Measurements from ENCODE around the gene MTMR10.

The MTMR10 gene

GRCh38 chr15:30991255-30992235 lies at the start of gene MTMR10:
Gene MTMR10 (minus strand): TSS chr15:30991628. CDS start chr15:30991506, 122 bp downstream.
- peak; percentile 78 for DNase-seq

GRCh38 chr15:31040611-31041010 lies 49.2 kb upstream of the MTMR10 start:
- DNase-seq = no peak

GRCh38 chr15:31039961-31040360 lies 48.5 kb upstream of the MTMR10 start:
- no peak for DNase-seq

GRCh38 chr15:31037731-31038477 lies 46.5 kb upstream of the MTMR10 start:
- no peak for DNase-seq

- no peak for DNase-seq
Observed at GRCh38 chr15:31036783-31037182, 45.4 kb upstream of the MTMR10 start.

GRCh38 chr15:31035610-31036009 lies 44.2 kb upstream of the MTMR10 start:
- DNase-seq = no peak

GRCh38 chr15:31034152-31034551 lies 42.7 kb upstream of the MTMR10 start:
- DNase-seq = no peak

GRCh38 chr15:31032961-31033371 lies 41.5 kb upstream of the MTMR10 start:
- DNase-seq = no peak

GRCh38 chr15:31031471-31032067 lies 40.1 kb upstream of the MTMR10 start:
- DNase-seq = no peak

- no peak for DNase-seq
Observed at GRCh38 chr15:31027910-31028578, 36.6 kb upstream of the MTMR10 start.

GRCh38 chr15:31025996-31026395 lies 34.6 kb upstream of the MTMR10 start:
- no peak for DNase-seq

- no peak for DNase-seq
Observed at GRCh38 chr15:31024979-31025378, 33.6 kb upstream of the MTMR10 start.

GRCh38 chr15:31024330-31024729 lies 32.9 kb upstream of the MTMR10 start:
- no peak for DNase-seq

- no peak for DNase-seq
Observed at GRCh38 chr15:31023841-31024240, 32.4 kb upstream of the MTMR10 start.

GRCh38 chr15:31021067-31021665 lies 29.7 kb upstream of the MTMR10 start:
- no peak for DNase-seq

GRCh38 chr15:31020542-31020941 lies 29.1 kb upstream of the MTMR10 start:
- DNase-seq = no peak

GRCh38 chr15:31019986-31020385 lies 28.6 kb upstream of the MTMR10 start:
- no peak for DNase-seq

GRCh38 chr15:31017311-31017710 lies 25.9 kb upstream of the MTMR10 start:
- no peak for DNase-seq

- no peak for DNase-seq
Observed at GRCh38 chr15:31016446-31016915, 25.1 kb upstream of the MTMR10 start.

- DNase-seq = no peak
Observed at GRCh38 chr15:31014608-31014925, 23.1 kb upstream of the MTMR10 start.

GRCh38 chr15:31013863-31014607 lies 22.6 kb upstream of the MTMR10 start:
- no peak for DNase-seq

- no peak for DNase-seq
Observed at GRCh38 chr15:31012455-31012854, 21.0 kb upstream of the MTMR10 start.
